HepG2 (cell line): Measurements from ENCODE around the gene ACTN4. TPM values are rescaled to one million over a fixed set of nuclear protein-coding genes. Genes with fewer than 3 reads are reported as not detected.

ENCODE experiments used
- CENPBD1 ChIP-seq: sonication (generic); formaldehyde crosslinking; IDR thresholded peaks from 2 replicates; pipeline ENCODE4 v1.8.0; 2022; ENCODE audit warnings: missing genetic modification reagents, low read depth, mild to moderate bottlenecking, borderline replicate concordance
- CHD4 ChIP-seq: fragments of 200-600 bp; sonication (generic); IDR thresholded peaks from 2 replicates; pipeline ENCODE4 v1.7.0; 2017; ENCODE audit warnings: mild to moderate bottlenecking, low read length, borderline replicate concordance
- CSRNP1 ChIP-seq: sonication (generic); formaldehyde crosslinking; IDR thresholded peaks from 2 replicates; pipeline ENCODE4 v1.8.1; 2023; ENCODE audit warnings: mild to moderate bottlenecking, missing genetic modification reagents
- FIP1L1 ChIP-seq: fragments of 200-400 bp; formaldehyde crosslinking; IDR thresholded peaks from 2 replicates; pipeline ENCODE4 v1.6.1; 2018; ENCODE audit warnings: low read depth, mild to moderate bottlenecking, low read length, moderate library complexity, borderline replicate concordance; ENCODE audit not compliant: insufficient read depth
- FOXC1 ChIP-seq: sonication (generic); formaldehyde crosslinking; IDR thresholded peaks from 2 replicates; pipeline ENCODE4 v1.8.0; 2022; ENCODE audit warnings: mild to moderate bottlenecking, missing genetic modification reagents, borderline replicate concordance
- HINFP ChIP-seq: sonication (generic); formaldehyde crosslinking; IDR thresholded peaks from 2 replicates; pipeline ENCODE4 v1.4.0; 2020; ENCODE audit warnings: low read depth, mild to moderate bottlenecking, missing genetic modification reagents
- NAIF1 ChIP-seq: sonication (generic); formaldehyde crosslinking; IDR thresholded peaks from 2 replicates; pipeline ENCODE4 v1.5.0; 2020; ENCODE audit warnings: mild to moderate bottlenecking, missing genetic modification reagents, borderline replicate concordance
- NFIB ChIP-seq: sonication (generic); formaldehyde crosslinking; IDR thresholded peaks from 2 replicates; pipeline ENCODE4 v1.9.0; 2021; ENCODE audit warnings: missing genetic modification reagents, mild to moderate bottlenecking, borderline replicate concordance
- PAX8 ChIP-seq: sonication (generic); formaldehyde crosslinking; IDR thresholded peaks from 2 replicates; pipeline ENCODE4 v1.8.0; 2022; ENCODE audit warnings: mild to moderate bottlenecking, missing genetic modification reagents, borderline replicate concordance
- PRDM4 ChIP-seq: sonication (generic); formaldehyde crosslinking; IDR thresholded peaks from 2 replicates; pipeline ENCODE4 v1.9.0; 2021; ENCODE audit warnings: missing genetic modification reagents, borderline replicate concordance
- SIN3B ChIP-seq: fragments of 150-350 bp; IDR thresholded peaks from 2 replicates; pipeline ENCODE4 v1.6.1; 2014; ENCODE audit warnings: low read length
- SP140L ChIP-seq: sonication (generic); formaldehyde crosslinking; IDR thresholded peaks from 2 replicates; pipeline ENCODE4 v1.4.0; 2020; ENCODE audit warnings: missing genetic modification reagents, borderline replicate concordance
- TAF1 ChIP-seq: sonication (generic); formaldehyde crosslinking; IDR thresholded peaks from 2 replicates; pipeline ENCODE4 v1.4.0; 2020; ENCODE audit warnings: missing genetic modification reagents
- TEAD2 ChIP-seq: sonication (generic); formaldehyde crosslinking; IDR thresholded peaks from 2 replicates; pipeline ENCODE4 v1.9.0; 2021; ENCODE audit warnings: missing genetic modification reagents
- ZBTB34 ChIP-seq: sonication (generic); formaldehyde crosslinking; IDR thresholded peaks from 2 replicates; pipeline ENCODE4 v1.8.0; 2022; ENCODE audit warnings: mild to moderate bottlenecking, missing genetic modification reagents
- ZFP41 ChIP-seq: sonication (generic); formaldehyde crosslinking; IDR thresholded peaks from 2 replicates; pipeline ENCODE4 v1.4.0; 2020; ENCODE audit warnings: mild to moderate bottlenecking, missing genetic modification reagents, borderline replicate concordance
- ZMYM2 ChIP-seq: sonication (generic); formaldehyde crosslinking; IDR thresholded peaks from 2 replicates; pipeline ENCODE4 v1.8.0; 2022; ENCODE audit warnings: mild to moderate bottlenecking, missing genetic modification reagents
- ZNF138 ChIP-seq: sonication (generic); formaldehyde crosslinking; IDR thresholded peaks from 2 replicates; pipeline ENCODE4 v1.5.0; 2020; ENCODE audit warnings: mild to moderate bottlenecking, low read depth, missing genetic modification reagents
- ZNF446 ChIP-seq: sonication (generic); formaldehyde crosslinking; IDR thresholded peaks from 2 replicates; pipeline ENCODE4 v1.5.0; 2020; ENCODE audit warnings: mild to moderate bottlenecking, missing genetic modification reagents
- ZNF552 ChIP-seq: sonication (generic); formaldehyde crosslinking; IDR thresholded peaks from 2 replicates; pipeline ENCODE4 v1.9.0; 2022; ENCODE audit warnings: missing genetic modification reagents, mild to moderate bottlenecking, borderline replicate concordance
- ZNF841 ChIP-seq: sonication (generic); formaldehyde crosslinking; IDR thresholded peaks from 2 replicates; pipeline ENCODE4 v1.8.1; 2023; ENCODE audit warnings: missing genetic modification reagents, borderline replicate concordance
- polyA plus RNA-seq, 8 experiments: library from polyadenylated mRNA; depleted of rRNA in 3 of 8; stranded (reverse) in 7 of 8; unstranded in 1 of 8; fragments of >200 nt; fragmentation: Illumina TruSeq in 4 of 8; extraction: Trizol in 4 of 8; gene quantifications; 2 replicates each; pipeline versions ENCODE4 v1.2.1 to v1.2.3, GENCODE V29; 2011 to 2016; ENCODE audit warnings: low read depth in 4 of 8, missing spikeins in 1 of 8, mixed read lengths in 1 of 8; ENCODE audit not compliant: insufficient read depth in 1 of 8
- total RNA-seq, 5 experiments: library from RNA; depleted of rRNA; stranded (reverse); fragments of >200 nt; fragmentation: Illumina TruSeq; extraction: Trizol; gene quantifications; 2 replicates each; pipeline ENCODE4 v1.2.3, GENCODE V29; 2016; ENCODE audit warnings: low read depth in 1 of 5

Gene ACTN4
- total and polyA plus RNA-seq, 2 of the 13 experiments (the other 11 are each of a cell fraction or from before 2014, with no cell fraction given) = 171 to 192 TPM

GRCh38 chr19:38618590-38619360 lies 28.7 kb upstream of the ACTN4 start, which contains the start of gene EIF3K (continued):
- TF ChIP-seq NAIF1 (no peak), FOXC1 (no peak), SIN3B (no peak), ZNF446 (CRISPR knock-in tag) (no peak), ZNF552 (CRISPR knock-in tag) (no peak; the same call in 1 of the 2 replicates), SP140L (CRISPR knock-in tag) (no peak; the same call in 1 of the 2 replicates), CENPBD1 (no peak), ZMYM2 (CRISPR knock-in tag) (no peak), HINFP (no peak), ZFP41 (CRISPR knock-in tag) (no peak), TAF1 (CRISPR knock-in tag) (peak; percentile 82), CHD4 (no peak), CSRNP1 (CRISPR knock-in tag) (peak; percentile 45; the same call in 1 of the 2 replicates), PRDM4 (CRISPR knock-in tag) (no peak), ZBTB34 (CRISPR knock-in tag) (no peak), ZNF841 (no peak), FIP1L1 (no peak), ZNF138 (CRISPR knock-in tag) (peak; percentile 27), TEAD2 (CRISPR knock-in tag) (no peak), NFIB (CRISPR knock-in tag) (no peak), PAX8 (CRISPR knock-in tag) (no peak)
